IMR-90 (cell line): ENCODE results near the gene CYP24A1. TPM values are rescaled to one million over a fixed set of nuclear protein-coding genes. Genes with fewer than 3 reads are reported as not detected.

Experiments used
- ATAC-seq: fragments of 200-7000 bp; cut with Tn5 transposase; 2 replicates; pipeline ENCODE4 v1.9.1; 2020; ENCODE audit warnings: low read depth, mild to moderate bottlenecking, moderate library complexity
- BruUV-seq: library from RNA; stranded (reverse); fragments of 400-500 nt; replicated peaks from 2 replicates; lab custom pipeline; 2021; lab: Mats Ljungman, UMichigan
- CTCF ChIA-PET: fragments of 300-600 bp; formaldehyde crosslinking; extraction: SDS; loops from one replicate; lab custom pipeline; 2021; ENCODE audit warnings: antibody characterized with exemption; lab: Yijun Ruan, JAX
- POLR2A ChIA-PET: fragments of 300-600 bp; sonication (Branson Sonifier 250); formaldehyde crosslinking; loops from one replicate; lab custom pipeline; 2022; ENCODE audit warnings: antibody characterized with exemption; ENCODE audit not compliant: unreplicated experiment; lab: Charles Lee
- DNase-seq: peaks from one replicate; pipeline ENCODE4 v3.0.0; 2013
- H2AFZ ChIP-seq: replicated peaks from 2 replicates; pipeline ENCODE3; 2013; ENCODE audit warnings: low read length, mild to moderate bottlenecking; ENCODE audit not compliant: poor library complexity
- H2AK5ac ChIP-seq: 2 replicates; pipeline ENCODE4 v1.6.1; 2013; ENCODE audit warnings: low read depth, low read length, inconsistent platforms
- H2AK9ac ChIP-seq: replicated peaks from 2 replicates; pipeline ENCODE3; 2013; ENCODE audit warnings: mild to moderate bottlenecking, low read depth, low read length, moderate library complexity; ENCODE audit not compliant: poor library complexity
- H2BK120ac ChIP-seq: 2 replicates; pipeline ENCODE4 v1.6.1; 2013; ENCODE audit warnings: low read depth, low read length, inconsistent platforms
- H2BK15ac ChIP-seq: 3 replicates; pipeline ENCODE4 v1.6.1; 2013; ENCODE audit warnings: low read depth, low read length, inconsistent platforms
- H2BK20ac ChIP-seq: 2 replicates; pipeline ENCODE4 v1.6.1; 2013; ENCODE audit warnings: low read depth, mild to moderate bottlenecking, inconsistent platforms, low read length, moderate library complexity
- H2BK5ac ChIP-seq: 2 replicates; pipeline ENCODE4 v1.6.1; 2013; ENCODE audit warnings: mild to moderate bottlenecking, low read depth, low read length, inconsistent platforms; ENCODE audit not compliant: poor library complexity, severe bottlenecking
- H3K14ac ChIP-seq: replicated peaks from 2 replicates; pipeline ENCODE4 v1.6.1; 2013; ENCODE audit warnings: low read depth, low read length, inconsistent platforms
- H3K18ac ChIP-seq: 2 replicates; pipeline ENCODE4 v1.6.1; 2013; ENCODE audit warnings: low read depth, low read length, control low read depth
- H3K23ac ChIP-seq: 2 replicates; pipeline ENCODE4 v1.6.1; 2013; ENCODE audit warnings: low read depth, low read length, inconsistent platforms
- H3K27ac ChIP-seq: 2 replicates; pipeline ENCODE4 v1.5.1; 2013; ENCODE audit warnings: mild to moderate bottlenecking, control low read depth, low read length; ENCODE audit not compliant: insufficient read depth
- H3K27me3 ChIP-seq: 2 replicates; pipeline ENCODE4 v1.6.1; 2013; ENCODE audit warnings: low read length; ENCODE audit not compliant: control insufficient read depth, insufficient read depth
- H3K36me3 ChIP-seq: 2 replicates; pipeline ENCODE4 v1.6.1; 2013; ENCODE audit warnings: low read length, mixed read lengths; ENCODE audit not compliant: control insufficient read depth, insufficient read depth
- H3K4ac ChIP-seq: 2 replicates; pipeline ENCODE4 v1.6.1; 2013; ENCODE audit warnings: low read depth, low read length, inconsistent platforms
- H3K4me1 ChIP-seq: 2 replicates; pipeline ENCODE4 v1.6.1; 2013; ENCODE audit warnings: low read length, mixed read lengths; ENCODE audit not compliant: control insufficient read depth, insufficient read depth
- H3K4me2 ChIP-seq: 2 replicates; pipeline ENCODE4 v1.6.1; 2013; ENCODE audit warnings: low read depth, mild to moderate bottlenecking, control low read depth, low read length, moderate library complexity
- H3K4me3 ChIP-seq: 2 replicates; pipeline ENCODE4 v1.5.1; 2013; ENCODE audit warnings: low read depth, mild to moderate bottlenecking, control low read depth, low read length, moderate library complexity; ENCODE audit not compliant: insufficient read depth
- H3K56ac ChIP-seq: 2 replicates; pipeline ENCODE4 v1.6.1; 2013; ENCODE audit warnings: low read length, inconsistent platforms; ENCODE audit not compliant: insufficient read depth; ENCODE audit errors: extremely low read depth
- H3K79me1 ChIP-seq, 2 experiments: 2 replicates each; pipeline ENCODE4 v1.6.1; 2013; ENCODE audit warnings: low read length in 2 of 2, inconsistent platforms in 1 of 2, low read depth in 1 of 2
- H3K9ac ChIP-seq: 2 replicates; pipeline ENCODE4 v1.6.1; 2013; ENCODE audit warnings: low read depth, low read length, control low read depth
- H3K9me1 ChIP-seq: 2 replicates; pipeline ENCODE4 v1.6.1; 2013; ENCODE audit warnings: low read length, inconsistent platforms; ENCODE audit not compliant: insufficient read depth
- H3K9me3 ChIP-seq: 2 replicates; pipeline ENCODE4 v1.6.1; 2013; ENCODE audit warnings: low read length; ENCODE audit not compliant: control insufficient read depth, insufficient read depth
- H4K20me1 ChIP-seq: 2 replicates; pipeline ENCODE4 v1.6.1; 2013; ENCODE audit warnings: low read length, inconsistent platforms; ENCODE audit not compliant: insufficient read depth
- H4K5ac ChIP-seq: 2 replicates; pipeline ENCODE4 v1.6.1; 2013; ENCODE audit warnings: mild to moderate bottlenecking, low read depth, low read length, control low read depth
- H4K8ac ChIP-seq, 2 experiments: 2 replicates each; pipeline ENCODE4 v1.6.1; 2013; ENCODE audit warnings: low read depth in 2 of 2, low read length in 2 of 2, control low read depth in 1 of 2, inconsistent platforms in 1 of 2
- H4K91ac ChIP-seq: 2 replicates; pipeline ENCODE4 v1.6.1; 2013; ENCODE audit warnings: low read depth, low read length, inconsistent platforms; ENCODE audit not compliant: insufficient read depth
- BHLHE40 ChIP-seq: fragments of 150-350 bp; IDR thresholded peaks from 2 replicates; pipeline ENCODE4 v1.6.1; 2016; ENCODE audit warnings: mild to moderate bottlenecking, low read depth, low read length
- CHD1 ChIP-seq: IDR thresholded peaks from 2 replicates; pipeline ENCODE4 v1.6.1; 2012; ENCODE audit warnings: low read depth, low read length, improper control_type of control experiment
- CTCF ChIP-seq: conservative IDR thresholded peaks from 2 replicates; pipeline ENCODE4 v1.5.1; 2012; ENCODE audit warnings: mild to moderate bottlenecking, low read depth, low read length, improper control_type of control experiment
- ELK1 ChIP-seq: fragments of 150-350 bp; IDR thresholded peaks from 2 replicates; pipeline ENCODE4 v1.6.1; 2016; ENCODE audit warnings: low read depth, mild to moderate bottlenecking, low read length, moderate library complexity, borderline replicate concordance
- FOS ChIP-seq: fragments of 150-350 bp; IDR thresholded peaks from 2 replicates; pipeline ENCODE4 v1.6.1; 2016; ENCODE audit warnings: low read depth, low read length
- MAFK ChIP-seq: IDR thresholded peaks from 2 replicates; pipeline ENCODE4 v1.6.1; 2012; ENCODE audit warnings: low read depth, low read length, improper control_type of control experiment
- MAZ ChIP-seq: IDR thresholded peaks from 2 replicates; pipeline ENCODE4 v1.6.1; 2012; ENCODE audit warnings: low read depth, mild to moderate bottlenecking, low read length, improper control_type of control experiment, moderate library complexity, borderline replicate concordance
- MXI1 ChIP-seq: IDR thresholded peaks from 2 replicates; pipeline ENCODE4 v1.6.1; 2012; ENCODE audit warnings: low read depth, mild to moderate bottlenecking, low read length, moderate library complexity, borderline replicate concordance
- POLR2A ChIP-seq: IDR thresholded peaks from 2 replicates; pipeline ENCODE4 v1.6.1; 2012; ENCODE audit warnings: mild to moderate bottlenecking, low read depth, low read length
- RAD21 ChIP-seq: IDR thresholded peaks from 2 replicates; pipeline ENCODE4 v1.6.1; 2012; ENCODE audit warnings: low read length, improper control_type of control experiment
- USF2 ChIP-seq: fragments of 150-350 bp; IDR thresholded peaks from 2 replicates; pipeline ENCODE4 v1.6.1; 2017; ENCODE audit warnings: mild to moderate bottlenecking, antibody characterized with exemption, low read length, low read depth
- WGBS, 2 experiments: methylation state at CpG; one replicate each; pipeline versions ENCODE4 v1.1.5 to v1.1.7; 2013; ENCODE audit warnings: missing lambda C conversion rate in 2 of 2; ENCODE audit not compliant: insufficient read length in 1 of 2; ENCODE audit errors: extremely low coverage in 2 of 2; 5-methylcytosine and 5-hydroxymethylcytosine counted together
- dilution Hi-C: fragments of 300-500 bp; cut with HindIII; formaldehyde crosslinking; loops from one replicate; pipeline ENCODE4 v1.14.3; 2018; ENCODE audit warnings: low sequenced_read_pairs; ENCODE audit not compliant: unreplicated experiment
- in situ Hi-C: fragments of 300-500 bp; cut with MboI; formaldehyde crosslinking; loops from 3 replicates; pipeline ENCODE4 v1.14.3; 2019; ENCODE audit warnings: low sequenced_read_pairs, inconsistent platforms, mixed read lengths
- intact Hi-C: fragments of 100-400 bp; cut with micrococcal nuclease; formaldehyde crosslinking; loops from 2 replicates; pipeline ENCODE4 v1.10.0; 2022
- polyA plus RNA-seq, 3 experiments: library from polyadenylated mRNA; depleted of rRNA; stranded (reverse); fragments of >200 nt; gene quantifications; 2 replicates each; pipeline ENCODE4 v1.2.3, GENCODE V29; 2012; ENCODE audit warnings: low replicate concordance in 1 of 3
- total RNA-seq: library from RNA; depleted of rRNA; stranded (reverse); fragments of >200 nt; gene quantifications from 2 replicates; pipeline ENCODE4 v1.2.3, GENCODE V29; 2012

CYP24A1 gene
- total and polyA plus RNA-seq, 2 of the 4 experiments (the other 2 are of a cell fraction) = not detected

GRCh38 chr20:54129350-54129749 is 44.4 kb downstream of the CYP24A1 start:
- in situ Hi-C loops = no loop called here
- TF ChIP-seq CTCF (no peak), ELK1 (no peak), USF2 (no peak), MAZ (no peak), MAFK (no peak), CHD1 (no peak), POLR2A (no peak), BHLHE40 (no peak), FOS (no peak), RAD21 (no peak), MXI1 (no peak)
- Histone ChIP-seq H4K5ac (no peak overlapping the region), H3K79me1 (no peaks in the 10 kb centered on the region), H3K4me1 (peaks cover 13% of the 10 kb centered on the region), H2AK9ac (no peak overlapping the region), H3K56ac (no peak overlapping the region), H3K36me3 (no peaks in the 10 kb centered on the region), H2BK15ac (no peak overlapping the region), H3K4ac (no peak overlapping the region), H3K9ac (no peak overlapping the region), H4K8ac (no peak overlapping the region), H3K27me3 (no peaks in the 10 kb centered on the region), H2AFZ (no peak overlapping the region), H3K27ac (no peak overlapping the region), H2AK5ac (no peak overlapping the region), H2BK120ac (no peak overlapping the region), H2BK5ac (no peak overlapping the region), H3K9me3 (no peaks in the 10 kb centered on the region), H3K9me1 (peaks cover 11% of the 10 kb centered on the region), H2BK20ac (no peak overlapping the region), H4K20me1 (no peaks in the 10 kb centered on the region; the same call in 1 of the 2 replicates), H3K4me3 (no peak overlapping the region), H3K18ac (no peak overlapping the region), H3K4me2 (no peak overlapping the region), H3K14ac (no peak overlapping the region), H4K91ac (no peak overlapping the region), H3K23ac (no peak overlapping the region)
- ATAC-seq (no peak), DNase-seq (no peak)
- no TSS peak for BruUV-seq
- WGBS, 2 experiments = no CpG with 5 or more reads among the region's 3 CpGs
- ChIA-PET POLR2A (no interaction called here), CTCF (no interaction called here)
- dilution Hi-C loops = no loop called here
- intact Hi-C loops = no loop called here
